H9 (cell line): ENCODE measurements around the gene DNALI1. TPM values are rescaled to one million over a fixed set of nuclear protein-coding genes. Genes with fewer than 3 reads are reported as not detected.
"Not testable (repeated sequence)": the region's sequence is repeated elsewhere in the genome, so short reads cannot be mapped to it uniquely, and the experiment has no call there.

Experiments used
- DNase-seq: peaks from one replicate; pipeline ENCODE4 v3.0.0-alpha.2; 2017
- H2AFZ ChIP-seq: one replicate; pipeline ENCODE4 v1.6.1; 2013; ENCODE audit warnings: mild to moderate bottlenecking, low read length, control low read depth, moderate library complexity
- H2AK5ac ChIP-seq: 2 replicates; pipeline ENCODE4 v1.6.1; 2013; ENCODE audit warnings: low read length, control low read depth, mixed read lengths; ENCODE audit not compliant: insufficient read length
- H2BK120ac ChIP-seq: one replicate; pipeline ENCODE4 v1.6.1; 2013; ENCODE audit warnings: low read depth, mild to moderate bottlenecking, low read length, control low read depth, inconsistent platforms; ENCODE audit not compliant: poor library complexity, severe bottlenecking
- H2BK12ac ChIP-seq: 2 replicates; pipeline ENCODE4 v1.6.1; 2013; ENCODE audit warnings: low read length, control low read depth, mixed read lengths, low read depth; ENCODE audit not compliant: insufficient read length
- H2BK15ac ChIP-seq: 2 replicates; pipeline ENCODE4 v1.6.1; 2013; ENCODE audit warnings: low read depth, low read length, control low read depth
- H2BK20ac ChIP-seq: one replicate; pipeline ENCODE4 v1.6.1; 2013; ENCODE audit warnings: low read depth, mild to moderate bottlenecking, low read length, control low read depth, inconsistent platforms; ENCODE audit not compliant: poor library complexity, severe bottlenecking
- H2BK5ac ChIP-seq: 2 replicates; pipeline ENCODE4 v1.6.1; 2013; ENCODE audit warnings: low read length, control low read depth, mixed read lengths; ENCODE audit not compliant: insufficient read length
- H3K14ac ChIP-seq: 2 replicates; pipeline ENCODE4 v1.6.1; 2013; ENCODE audit warnings: low read length, control low read depth; ENCODE audit not compliant: insufficient read depth
- H3K18ac ChIP-seq: 2 replicates; pipeline ENCODE4 v1.6.1; 2013; ENCODE audit warnings: low read depth, mild to moderate bottlenecking, mixed read lengths, low read length, control low read depth; ENCODE audit not compliant: insufficient read length
- H3K23ac ChIP-seq: 2 replicates; pipeline ENCODE4 v1.6.1; 2013; ENCODE audit warnings: low read length, control low read depth, mixed read lengths, low read depth; ENCODE audit not compliant: insufficient read length
- H3K23me2 ChIP-seq: 2 replicates; pipeline ENCODE4 v1.6.1; 2013; ENCODE audit warnings: low read depth, mild to moderate bottlenecking, mixed read lengths, low read length, control low read depth; ENCODE audit not compliant: insufficient read length, poor library complexity, severe bottlenecking
- H3K27ac ChIP-seq: 2 replicates; pipeline ENCODE4 v1.5.1; 2013; ENCODE audit warnings: low read length, control low read depth, mixed read lengths, low read depth; ENCODE audit not compliant: insufficient read length
- H3K27me3 ChIP-seq: 2 replicates; pipeline ENCODE4 v1.6.1; 2013; ENCODE audit warnings: low read length, control low read depth, inconsistent platforms; ENCODE audit not compliant: insufficient read depth
- H3K4ac ChIP-seq: 2 replicates; pipeline ENCODE4 v1.6.1; 2013; ENCODE audit warnings: low read depth, mild to moderate bottlenecking, control low read depth, inconsistent platforms, low read length, moderate library complexity
- H3K4me1 ChIP-seq: 2 replicates; pipeline ENCODE4 v1.6.1; 2013; ENCODE audit warnings: low read length, control low read depth, inconsistent platforms; ENCODE audit not compliant: insufficient read depth
- H3K4me2 ChIP-seq: 2 replicates; pipeline ENCODE4 v1.6.1; 2013; ENCODE audit warnings: low read length, control low read depth, mixed read lengths; ENCODE audit not compliant: insufficient read length, insufficient read depth
- H3K56ac ChIP-seq: 2 replicates; pipeline ENCODE4 v1.6.1; 2013; ENCODE audit warnings: low read depth, mild to moderate bottlenecking, mixed read lengths, low read length, control low read depth; ENCODE audit not compliant: insufficient read length
- H3K79me1 ChIP-seq: 2 replicates; pipeline ENCODE4 v1.6.1; 2013; ENCODE audit warnings: low read depth, mild to moderate bottlenecking, moderate library complexity, low read length, control low read depth, inconsistent platforms; ENCODE audit not compliant: insufficient read depth, poor library complexity, severe bottlenecking
- H3K79me2 ChIP-seq: 2 replicates; pipeline ENCODE4 v1.6.1; 2013; ENCODE audit warnings: low read length, control low read depth, inconsistent platforms; ENCODE audit not compliant: insufficient read depth
- H3K9ac ChIP-seq: 2 replicates; pipeline ENCODE4 v1.6.1; 2013; ENCODE audit warnings: low read length, control low read depth, mixed read lengths; ENCODE audit not compliant: insufficient read length; ENCODE audit errors: extremely low read depth
- H3K9me3 ChIP-seq: one replicate; pipeline ENCODE4 v1.6.1; 2013; ENCODE audit warnings: low read depth, low read length, inconsistent platforms; ENCODE audit not compliant: control insufficient read depth
- H3T11ph ChIP-seq: one replicate; pipeline ENCODE4 v1.6.1; 2013; ENCODE audit warnings: mild to moderate bottlenecking, low read length, control low read depth, inconsistent platforms
- H4K20me1 ChIP-seq: one replicate; pipeline ENCODE4 v1.6.1; 2013; ENCODE audit not compliant: control insufficient read depth, insufficient read length, insufficient read depth
- H4K5ac ChIP-seq: 2 replicates; pipeline ENCODE4 v1.6.1; 2013; ENCODE audit warnings: low read depth, mild to moderate bottlenecking, mixed read lengths, low read length, control low read depth; ENCODE audit not compliant: insufficient read length
- H4K8ac ChIP-seq: replicated peaks from 2 replicates; pipeline ENCODE4 v1.6.1; 2013; ENCODE audit warnings: low read length, control low read depth, mixed read lengths, low read depth; ENCODE audit not compliant: insufficient read length
- H4K91ac ChIP-seq: 2 replicates; pipeline ENCODE4 v1.6.1; 2013; ENCODE audit warnings: low read depth, mild to moderate bottlenecking, moderate library complexity, mixed read lengths, low read length, control low read depth; ENCODE audit not compliant: insufficient read length
- H3K27ac Mint-ChIP-seq, 3 experiments: 2 replicates in 2 of 3; 3 replicates in 1 of 3; pipeline ENCODE4 v1.8.0; 2020 to 2021; ENCODE audit warnings: mixed read lengths in 3 of 3, mild to moderate bottlenecking in 1 of 3, moderate library complexity in 1 of 3
- H3K27me3 Mint-ChIP-seq: 2 replicates; pipeline ENCODE4 v1.8.0; 2021; ENCODE audit warnings: low read depth, mild to moderate bottlenecking, moderate library complexity, mixed read lengths
- H3K36me3 Mint-ChIP-seq, 3 experiments: 2 replicates in 2 of 3; 3 replicates in 1 of 3; pipeline ENCODE4 v1.8.0; 2020 to 2021; ENCODE audit warnings: low read depth in 3 of 3, mixed read lengths in 3 of 3; ENCODE audit not compliant: insufficient read depth in 1 of 3
- H3K4me1 Mint-ChIP-seq, 2 experiments: 2 replicates each; pipeline ENCODE4 v1.8.0; 2020; ENCODE audit warnings: mixed read lengths in 2 of 2
- H3K4me3 Mint-ChIP-seq, 2 experiments: 2 replicates in 1 of 2; 3 replicates in 1 of 2; pipeline ENCODE4 v1.8.0; 2020 to 2021; ENCODE audit warnings: mild to moderate bottlenecking in 2 of 2, mixed read lengths in 2 of 2, moderate library complexity in 1 of 2
- H3K9me3 Mint-ChIP-seq, 2 experiments: 2 replicates in 1 of 2; 3 replicates in 1 of 2; pipeline ENCODE4 v1.8.0; 2020; ENCODE audit warnings: mild to moderate bottlenecking in 2 of 2, mixed read lengths in 2 of 2, moderate library complexity in 1 of 2
- WGBS: extraction: QIAGEN DNeasy Blood & Tissue Kit; methylation state at CpG from one replicate; pipeline ENCODE4 v1.1.7; 2013; ENCODE audit warnings: missing lambda C conversion rate, low lambda C conversion rate, mixed read lengths; ENCODE audit not compliant: insufficient read length; ENCODE audit errors: extremely low coverage; 5-methylcytosine and 5-hydroxymethylcytosine counted together
- total RNA-seq: library from RNA; stranded (reverse); gene quantifications from 2 replicates; pipeline ENCODE4 v1.2.1, GENCODE V29; 2021
- TF ChIP-seq, protein P1 (sequence below): fragments of 200-600 bp; sonication (generic); conservative IDR thresholded peaks from 3 replicates; pipeline ENCODE4 v1.8.0; 2021; ENCODE audit warnings: antibody characterized with exemption, mild to moderate bottlenecking

The DNALI1 gene
- total RNA-seq, 1 experiment from 2014 or later, result 18.0 TPM

DNA sequence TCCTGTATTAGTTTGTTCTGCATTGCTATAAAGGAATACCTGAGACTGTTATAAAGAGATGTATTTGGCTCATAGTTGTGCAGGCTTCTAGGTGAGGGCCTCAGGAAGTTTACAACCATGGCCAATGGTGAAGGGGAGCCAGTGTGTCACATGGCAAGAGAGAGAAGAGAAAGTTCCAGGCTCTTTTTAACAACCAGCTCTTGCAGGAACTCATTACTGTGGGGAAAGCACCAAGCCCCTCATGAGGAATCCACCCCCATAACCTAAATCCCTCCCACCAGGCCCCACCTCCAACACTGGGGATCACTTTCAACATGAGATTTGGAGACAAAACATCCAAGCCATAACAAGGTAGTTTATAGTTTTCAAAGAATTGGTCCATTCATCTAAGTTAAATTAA is 37.1 kb upstream of the DNALI1 start:
- peaks cover 7% of the 10 kb centered on the region for H3K27me3 Mint-ChIP-seq
- no peak overlapping the region for H3T11ph ChIP-seq
- H3K9me3 Mint-ChIP-seq, result peaks cover 0 to 9% of the 10 kb centered on the region in 2 experiments; a peak in 2 of 5 replicates
- no peak overlapping the region for H2AFZ ChIP-seq
- no peak overlapping the region for H3K56ac ChIP-seq
- H3K36me3 Mint-ChIP-seq, result peaks cover 0 to 5% (median 0%) of the 10 kb centered on the region in 3 experiments; a peak in 2 of 7 replicates
- H4K91ac ChIP-seq, result no peak overlapping the region
- no peaks in the 10 kb centered on the region for H3K4me1 ChIP-seq
- no peak overlapping the region for H4K5ac ChIP-seq
- no peak overlapping the region for H3K4ac ChIP-seq
- H3K9ac ChIP-seq, result no peak overlapping the region
- H3K4me1 Mint-ChIP-seq, result peaks cover 15 to 18% of the 10 kb centered on the region in 2 experiments
- no peak overlapping the region for H3K18ac ChIP-seq
- no peak overlapping the region for H2BK12ac ChIP-seq
- H3K79me2 ChIP-seq, result no peaks in the 10 kb centered on the region
- no peaks in the 10 kb centered on the region for H3K79me1 ChIP-seq
- H2BK20ac ChIP-seq, result no peak overlapping the region
- H2BK5ac ChIP-seq, result no peak overlapping the region
- H2BK15ac ChIP-seq, result no peak overlapping the region
- peaks cover 7% of the 10 kb centered on the region for H3K23me2 ChIP-seq
- no peak overlapping the region; a peak in 1 of 7 replicates for H3K27ac Mint-ChIP-seq
- DNase-seq, result no peak
- no peaks in the 10 kb centered on the region for H4K20me1 ChIP-seq
- H3K4me3 Mint-ChIP-seq, result no peak overlapping the region
- no peak overlapping the region for H4K8ac ChIP-seq
- no peak overlapping the region for H2AK5ac ChIP-seq
- TF ChIP-seq, protein P1, sequence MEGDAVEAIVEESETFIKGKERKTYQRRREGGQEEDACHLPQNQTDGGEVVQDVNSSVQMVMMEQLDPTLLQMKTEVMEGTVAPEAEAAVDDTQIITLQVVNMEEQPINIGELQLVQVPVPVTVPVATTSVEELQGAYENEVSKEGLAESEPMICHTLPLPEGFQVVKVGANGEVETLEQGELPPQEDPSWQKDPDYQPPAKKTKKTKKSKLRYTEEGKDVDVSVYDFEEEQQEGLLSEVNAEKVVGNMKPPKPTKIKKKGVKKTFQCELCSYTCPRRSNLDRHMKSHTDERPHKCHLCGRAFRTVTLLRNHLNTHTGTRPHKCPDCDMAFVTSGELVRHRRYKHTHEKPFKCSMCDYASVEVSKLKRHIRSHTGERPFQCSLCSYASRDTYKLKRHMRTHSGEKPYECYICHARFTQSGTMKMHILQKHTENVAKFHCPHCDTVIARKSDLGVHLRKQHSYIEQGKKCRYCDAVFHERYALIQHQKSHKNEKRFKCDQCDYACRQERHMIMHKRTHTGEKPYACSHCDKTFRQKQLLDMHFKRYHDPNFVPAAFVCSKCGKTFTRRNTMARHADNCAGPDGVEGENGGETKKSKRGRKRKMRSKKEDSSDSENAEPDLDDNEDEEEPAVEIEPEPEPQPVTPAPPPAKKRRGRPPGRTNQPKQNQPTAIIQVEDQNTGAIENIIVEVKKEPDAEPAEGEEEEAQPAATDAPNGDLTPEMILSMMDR, result no peak
- H3K14ac ChIP-seq, result no peak overlapping the region
- H2BK120ac ChIP-seq, result no peak overlapping the region
- H3K9me3 ChIP-seq, result no peaks in the 10 kb centered on the region
- H3K27ac ChIP-seq, result no peak overlapping the region
- no peak overlapping the region for H3K4me2 ChIP-seq
- H3K23ac ChIP-seq, result no peak overlapping the region
- no peaks in the 10 kb centered on the region for H3K27me3 ChIP-seq

DNA sequence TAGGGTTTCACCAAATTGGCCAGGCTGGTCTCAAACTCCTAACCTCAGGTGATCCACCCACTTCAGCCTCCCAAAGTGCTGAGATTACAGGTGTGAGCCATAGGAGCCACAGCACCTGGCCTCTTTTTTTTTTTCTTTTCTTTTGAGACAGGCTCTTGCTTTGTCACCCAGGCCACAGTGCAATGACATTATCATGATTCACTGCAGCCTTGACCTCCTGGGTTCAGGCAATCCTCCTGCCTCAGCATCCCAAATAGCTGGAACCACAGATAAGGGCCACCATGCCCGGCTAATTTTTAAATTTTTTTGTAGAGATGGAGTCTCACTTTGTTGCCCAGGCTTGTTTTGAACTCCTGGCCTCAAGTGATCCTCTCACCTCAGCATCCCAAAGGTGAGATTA is 26.9 kb upstream of the DNALI1 start:
- not testable (repeated sequence) for H3K9ac ChIP-seq, H3K14ac ChIP-seq, H2BK5ac ChIP-seq, H3K9me3 Mint-ChIP-seq, H3K27ac ChIP-seq, H4K20me1 ChIP-seq, H3K4ac ChIP-seq, H2BK20ac ChIP-seq, H3K4me1 ChIP-seq, H3K4me2 ChIP-seq, H3T11ph ChIP-seq, H3K56ac ChIP-seq, H3K4me3 Mint-ChIP-seq, H2AK5ac ChIP-seq, H2BK120ac ChIP-seq, H3K23ac ChIP-seq, H4K8ac ChIP-seq, H3K79me2 ChIP-seq, H3K27me3 Mint-ChIP-seq, H3K27me3 ChIP-seq, H2BK15ac ChIP-seq, H2BK12ac ChIP-seq, H4K5ac ChIP-seq, H3K79me1 ChIP-seq, H3K23me2 ChIP-seq, H3K18ac ChIP-seq, H3K36me3 Mint-ChIP-seq, H3K27ac Mint-ChIP-seq, H3K4me1 Mint-ChIP-seq, DNase-seq, H3K9me3 ChIP-seq, H2AFZ ChIP-seq, H4K91ac ChIP-seq
- WGBS, result no CpG with 5 or more reads among the region's 1 CpG
